Measurements from ENCODE around the gene CDCA8.
A peak's percentile ranks its signal among the peaks of the same experiment; 100 is the strongest.

The CDCA8 gene

DNA sequence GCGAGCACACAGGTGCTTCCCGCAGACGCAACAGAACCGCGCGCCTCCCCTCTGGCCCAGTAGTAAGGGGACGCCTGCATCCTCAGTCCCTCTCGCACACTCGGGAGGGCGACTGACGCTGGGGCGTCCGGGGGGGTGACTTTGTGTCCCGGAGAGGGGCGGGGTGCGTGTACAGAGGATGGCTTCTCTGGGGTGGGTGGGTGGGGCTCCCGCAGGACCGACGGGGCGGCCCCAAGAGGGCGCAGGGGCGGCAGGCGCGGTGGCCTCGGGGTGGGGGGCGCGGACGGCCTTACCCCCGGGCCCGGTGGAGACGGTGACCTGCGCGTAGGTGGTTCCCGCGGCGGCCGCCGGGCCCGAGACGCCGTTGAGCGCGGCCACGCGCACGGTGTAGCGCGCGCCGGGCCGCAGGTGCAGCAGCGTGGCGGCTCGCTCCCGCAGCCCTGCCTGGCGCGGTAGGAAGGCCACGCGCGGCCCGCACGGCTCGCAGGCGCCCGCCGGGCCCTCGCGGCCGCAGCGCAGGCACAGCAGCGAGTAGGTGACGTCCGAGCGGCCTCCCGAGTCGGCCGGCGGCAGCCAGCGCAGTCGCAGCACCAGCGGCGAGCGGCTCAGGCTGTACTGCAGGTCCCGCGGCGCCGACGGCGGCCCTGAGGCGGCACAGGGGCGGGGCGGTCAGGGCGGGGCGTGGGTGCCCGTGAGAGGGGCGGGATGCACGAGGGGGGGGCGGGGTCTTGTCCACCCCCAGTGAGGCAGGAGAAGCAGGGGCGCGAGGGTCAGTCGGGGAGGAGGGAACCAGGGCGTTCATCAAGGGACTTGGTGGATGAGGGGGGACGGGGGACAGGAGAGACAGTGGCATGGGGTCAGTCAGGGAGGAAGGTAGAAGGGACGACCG, 60.5 kb downstream of the CDCA8 start:
- DNase-seq, result peak; percentile 72

DNA sequence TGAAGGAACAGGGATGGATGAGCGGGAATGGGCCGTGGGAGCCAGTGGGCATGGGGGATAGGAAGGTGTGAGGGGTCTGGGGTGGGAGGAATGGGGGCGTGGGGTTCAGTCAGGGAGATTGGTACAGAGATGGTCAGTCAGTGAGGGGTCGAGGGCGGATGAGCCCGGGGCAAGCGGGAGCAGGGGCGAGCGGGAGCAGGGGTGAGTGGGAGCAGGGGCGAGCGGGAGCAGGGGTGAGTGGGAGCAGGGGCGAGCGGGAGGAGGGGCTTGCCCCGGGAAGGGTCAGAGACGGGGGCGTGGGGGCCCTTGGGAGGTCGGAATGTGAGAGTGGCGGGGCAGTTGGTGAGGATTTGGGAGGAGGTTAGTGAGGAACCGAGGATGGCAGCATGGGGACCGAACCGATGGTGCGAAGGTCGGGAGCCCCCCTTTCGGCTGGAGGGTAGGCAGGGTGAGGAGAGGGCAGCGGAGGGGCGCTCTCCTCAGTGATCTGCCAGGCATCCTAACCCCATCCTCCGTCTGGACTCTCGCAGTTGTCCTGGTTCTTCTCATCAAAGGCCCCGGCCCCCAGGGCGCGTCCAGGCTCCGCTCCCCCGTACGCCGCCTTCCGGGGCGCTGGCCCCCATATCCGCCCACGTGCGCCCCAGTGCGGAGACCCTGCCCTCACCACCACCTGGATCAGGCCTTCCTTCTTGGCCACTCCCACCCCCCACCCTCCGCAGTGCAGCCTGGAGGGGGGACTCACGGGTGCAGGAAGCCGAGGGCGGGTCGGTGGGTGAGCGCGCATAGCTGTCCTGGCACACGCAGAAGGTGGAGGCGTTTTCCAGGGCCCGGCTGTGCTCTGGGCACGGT, 61.4 kb downstream of the CDCA8 start:
- Mint-ChIP-seq H3K27me3 (ENCODE audit: low read depth, poor library complexity) (peaks cover 40% of the 10 kb centered on the region), H3K36me3 (ENCODE audit: low read depth) (no peaks in the 10 kb centered on the region), H3K4me1 (no peaks in the 10 kb centered on the region), H3K4me3 (peak overlapping the region; percentile 65), H3K9me3 (no peaks in the 10 kb centered on the region), H3K27ac (no peak overlapping the region)
- TF ChIP-seq, protein P1, sequence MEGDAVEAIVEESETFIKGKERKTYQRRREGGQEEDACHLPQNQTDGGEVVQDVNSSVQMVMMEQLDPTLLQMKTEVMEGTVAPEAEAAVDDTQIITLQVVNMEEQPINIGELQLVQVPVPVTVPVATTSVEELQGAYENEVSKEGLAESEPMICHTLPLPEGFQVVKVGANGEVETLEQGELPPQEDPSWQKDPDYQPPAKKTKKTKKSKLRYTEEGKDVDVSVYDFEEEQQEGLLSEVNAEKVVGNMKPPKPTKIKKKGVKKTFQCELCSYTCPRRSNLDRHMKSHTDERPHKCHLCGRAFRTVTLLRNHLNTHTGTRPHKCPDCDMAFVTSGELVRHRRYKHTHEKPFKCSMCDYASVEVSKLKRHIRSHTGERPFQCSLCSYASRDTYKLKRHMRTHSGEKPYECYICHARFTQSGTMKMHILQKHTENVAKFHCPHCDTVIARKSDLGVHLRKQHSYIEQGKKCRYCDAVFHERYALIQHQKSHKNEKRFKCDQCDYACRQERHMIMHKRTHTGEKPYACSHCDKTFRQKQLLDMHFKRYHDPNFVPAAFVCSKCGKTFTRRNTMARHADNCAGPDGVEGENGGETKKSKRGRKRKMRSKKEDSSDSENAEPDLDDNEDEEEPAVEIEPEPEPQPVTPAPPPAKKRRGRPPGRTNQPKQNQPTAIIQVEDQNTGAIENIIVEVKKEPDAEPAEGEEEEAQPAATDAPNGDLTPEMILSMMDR (IDR thresholded peaks at IDR 0.05), result no peak
- no peak for DNase-seq

More for the DNA sequence above, 60.5 kb downstream of the CDCA8 start:
- TF ChIP-seq, protein P1 (IDR thresholded peaks at IDR 0.05), result no peak
- Mint-ChIP-seq H3K4me1 (no peaks in the 10 kb centered on the region), H3K27me3 (ENCODE audit: low read depth, poor library complexity) (peaks cover 49% of the 10 kb centered on the region), H3K27ac (no peak overlapping the region), H3K9me3 (peaks cover 5% of the 10 kb centered on the region), H3K36me3 (ENCODE audit: low read depth) (no peaks in the 10 kb centered on the region), H3K4me3 (peak overlapping the region; percentile 72)

DNA sequence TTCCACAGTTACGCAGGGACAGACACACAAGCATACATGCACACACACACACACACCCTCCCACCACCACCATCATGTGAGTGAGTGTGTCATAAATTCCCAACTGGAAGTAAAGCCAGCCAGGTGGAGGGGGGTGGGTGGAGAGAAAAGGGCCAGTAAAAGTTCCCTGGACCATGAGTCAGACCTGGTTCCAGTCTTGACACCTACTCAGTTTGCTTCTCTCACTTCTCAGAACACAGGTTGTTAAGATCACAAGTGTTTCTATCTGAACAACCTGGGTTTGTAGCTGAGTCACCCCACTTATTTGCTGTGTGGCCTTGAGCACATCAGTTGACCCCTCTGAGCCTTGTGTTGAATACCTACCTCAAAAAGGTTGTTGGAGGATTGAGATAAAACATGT, 63.0 kb downstream of the CDCA8 start:
- Mint-ChIP-seq H3K4me3 (no peak overlapping the region), H3K4me1 (no peaks in the 10 kb centered on the region), H3K9me3 (no peaks in the 10 kb centered on the region), H3K36me3 (ENCODE audit: low read depth) (no peaks in the 10 kb centered on the region), H3K27me3 (ENCODE audit: low read depth, poor library complexity) (peaks cover 24% of the 10 kb centered on the region), H3K27ac (no peak overlapping the region)
- DNase-seq, result no peak
- TF ChIP-seq, protein P1 (IDR thresholded peaks at IDR 0.05), result no peak

DNA sequence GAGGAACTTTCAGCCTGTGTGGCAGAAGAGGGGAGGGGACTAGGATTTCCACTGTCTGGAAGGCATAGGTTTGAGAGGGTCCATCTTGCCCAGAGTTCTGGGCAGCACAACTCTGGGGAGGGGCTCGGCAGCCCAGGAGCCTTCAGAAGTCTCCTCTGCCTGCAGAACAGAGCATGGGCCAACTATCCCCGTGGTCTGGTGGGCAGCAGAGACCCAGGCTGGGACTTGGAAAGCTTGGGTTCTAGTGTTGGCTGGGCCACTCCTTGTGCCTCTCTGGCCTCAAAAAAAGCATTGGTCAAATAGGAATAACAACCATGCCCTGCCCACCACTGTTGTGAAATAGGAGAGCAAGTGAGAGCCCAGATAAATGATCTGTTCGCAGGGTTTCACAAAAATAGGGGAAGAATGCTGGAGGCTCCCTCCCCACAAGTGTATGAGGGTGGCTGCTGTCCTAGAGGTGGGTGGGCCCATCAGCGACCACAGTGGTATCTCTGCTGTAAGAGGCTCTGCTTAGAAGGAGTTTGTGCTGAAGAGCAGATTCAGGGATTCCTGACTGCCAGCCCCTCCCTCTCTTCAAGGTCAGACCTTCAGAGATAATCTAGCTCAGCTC, 63.7 kb downstream of the CDCA8 start:
- TF ChIP-seq, protein P1 (IDR thresholded peaks at IDR 0.05), result no peak
- H3K27me3 Mint-ChIP-seq (ENCODE audit: low read depth, poor library complexity), result peaks cover 16% of the 10 kb centered on the region
- no peak for DNase-seq
- no peak overlapping the region for H3K4me3 Mint-ChIP-seq
- H3K4me1 Mint-ChIP-seq, result no peaks in the 10 kb centered on the region
- H3K27ac Mint-ChIP-seq, result no peak overlapping the region
- H3K36me3 Mint-ChIP-seq (ENCODE audit: low read depth), result no peaks in the 10 kb centered on the region
- H3K9me3 Mint-ChIP-seq, result no peaks in the 10 kb centered on the region
